Activated CD8-positive, alpha-beta memory T cell treated with anti-CD3 and anti-CD28 coated beads, Interleukin-2, amount 10 ng/mL, durations not matched to agents 7 days and 5 days (primary cell): ENCODE results near the gene TRAPPC6A. TPM values are rescaled to one million over a fixed set of nuclear protein-coding genes. Genes with fewer than 3 reads are reported as not detected.

Experiments used
- ATAC-seq: fragments of 150-1000 bp; cut with Tn5 transposase; one replicate; pipeline ENCODE4 v1.10.0; 2021; ENCODE audit warnings: moderate library complexity
- CTCF ChIA-PET: fragments of 350-600 bp; sonication (Branson Sonifier 250); formaldehyde crosslinking; loops from one replicate; lab custom pipeline; 2021; ENCODE audit warnings: antibody characterized with exemption; lab: Charles Lee
- DNase-seq: peaks from one replicate; pipeline ENCODE4 v3.0.0-alpha.2; 2020
- H3K27ac Mint-ChIP-seq: one replicate; pipeline ENCODE4 v1.8.0; 2021; ENCODE audit warnings: mild to moderate bottlenecking, mixed read lengths
- H3K27me3 Mint-ChIP-seq: one replicate; pipeline ENCODE4 v1.8.0; 2021; ENCODE audit warnings: mixed read lengths
- H3K36me3 Mint-ChIP-seq: one replicate; pipeline ENCODE4 v1.8.0; 2021; ENCODE audit warnings: mild to moderate bottlenecking, mixed read lengths
- H3K4me1 Mint-ChIP-seq: one replicate; pipeline ENCODE4 v1.8.0; 2021; ENCODE audit warnings: mixed read lengths
- H3K4me3 Mint-ChIP-seq: one replicate; pipeline ENCODE4 v1.8.0; 2021; ENCODE audit warnings: mild to moderate bottlenecking, moderate library complexity, mixed read lengths
- H3K9me3 Mint-ChIP-seq: one replicate; pipeline ENCODE4 v1.8.0; 2022; ENCODE audit warnings: low read depth, mixed read lengths
- total RNA-seq, 2 experiments: library from RNA; stranded (reverse); gene quantifications; one replicate each; pipeline ENCODE4 v1.2.3, GENCODE V29; 2021

TRAPPC6A gene
- total RNA-seq, 2 experiments from 2014 or later = 50.3 to 50.6 TPM

DNA sequence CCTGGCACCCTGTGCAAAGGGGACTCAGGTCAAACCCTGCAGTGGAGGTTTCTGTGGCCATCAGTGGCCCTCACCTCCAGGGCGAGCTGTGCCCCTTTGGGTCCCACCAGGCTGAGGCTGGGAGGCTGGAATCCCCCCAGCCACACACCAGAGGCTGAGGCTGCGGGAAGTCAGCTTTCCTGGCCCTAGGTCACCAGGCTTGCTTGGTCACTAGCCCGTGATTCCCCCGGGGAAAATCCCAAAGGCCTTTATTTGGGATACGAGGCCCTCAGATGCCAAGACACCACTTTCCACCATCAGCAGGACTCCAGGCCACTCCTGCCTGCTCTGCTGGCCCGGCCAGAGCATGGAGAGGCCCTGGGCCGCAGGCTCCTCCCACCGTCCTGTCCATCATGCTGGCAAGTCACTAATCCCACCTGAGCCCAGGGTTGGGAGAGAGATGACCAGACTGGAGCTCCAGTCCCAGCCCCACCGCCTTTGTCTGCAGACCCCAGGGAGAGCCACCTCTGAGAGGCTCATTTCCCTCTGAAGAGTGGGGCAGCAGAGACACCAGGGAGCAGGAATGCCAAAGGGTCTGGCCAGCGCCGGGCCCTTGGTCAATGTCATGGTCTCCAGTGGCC is 21.9 kb downstream of the TRAPPC6A start:
- Mint-ChIP-seq H3K36me3 (peaks cover 5% of the 10 kb centered on the region), H3K4me1 (peaks cover 19% of the 10 kb centered on the region), H3K27me3 (peaks cover 36% of the 10 kb centered on the region), H3K4me3 (no peak overlapping the region), H3K9me3 (no peaks in the 10 kb centered on the region), H3K27ac (no peak overlapping the region)
- DNase-seq = no peak
- CTCF ChIA-PET = interaction anchor here (0.6 kb wide), 1 partner anchor 11 kb away, joined by 3 read pairs; no protein-coding TSS in a partner anchor
- no peak for ATAC-seq

DNA sequence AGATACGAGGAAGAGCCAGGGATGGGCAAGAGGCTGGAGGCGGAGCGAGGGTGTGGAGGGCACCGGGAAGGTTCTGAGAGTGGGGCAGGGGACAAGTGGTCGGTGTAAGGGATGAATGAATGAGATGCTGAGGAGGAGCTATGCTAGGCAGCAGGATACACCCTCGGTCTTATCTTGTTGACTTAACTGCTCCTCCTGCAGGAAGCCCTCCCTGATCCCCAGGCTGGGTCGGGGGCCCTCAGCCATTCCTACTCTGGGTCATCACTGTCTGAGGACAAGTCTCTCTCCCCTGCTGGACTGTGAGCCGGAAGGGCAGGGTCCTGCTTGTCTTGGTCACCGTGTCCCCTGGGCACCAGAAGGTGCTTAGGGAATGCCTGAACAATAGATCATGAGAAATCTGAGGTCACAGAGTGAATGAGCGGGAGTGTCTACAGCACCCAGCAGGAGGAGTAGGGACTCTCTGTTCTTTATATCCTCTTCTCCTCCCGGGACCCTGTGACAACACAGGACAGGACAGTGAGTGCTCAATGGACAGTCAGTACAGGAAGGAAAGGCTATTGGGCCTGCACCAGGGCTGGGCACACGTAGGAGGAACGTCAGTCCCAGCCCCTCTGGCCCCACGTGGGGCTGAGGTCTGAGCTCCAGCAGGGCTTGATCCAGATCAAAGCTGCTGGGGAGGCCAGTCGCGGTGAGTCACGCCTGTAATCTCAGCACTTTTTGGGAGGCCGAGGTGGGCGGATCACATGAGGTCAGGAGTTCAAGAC is 23.8 kb downstream of the TRAPPC6A start:
- Mint-ChIP-seq H3K27ac (peak overlapping the region; percentile 28), H3K4me1 (peaks cover 23% of the 10 kb centered on the region), H3K9me3 (no peaks in the 10 kb centered on the region), H3K36me3 (peaks cover 5% of the 10 kb centered on the region), H3K27me3 (peaks cover 36% of the 10 kb centered on the region), H3K4me3 (peak overlapping the region; percentile 30)
- DNase-seq = no peak
- ATAC-seq = no peak
- CTCF ChIA-PET = interaction anchor here (0.8 to 1.2 kb wide), 3 partner anchors 10 to 17 kb away, joined by 3 to 4 read pairs (median 4); no protein-coding TSS in a partner anchor

DNA sequence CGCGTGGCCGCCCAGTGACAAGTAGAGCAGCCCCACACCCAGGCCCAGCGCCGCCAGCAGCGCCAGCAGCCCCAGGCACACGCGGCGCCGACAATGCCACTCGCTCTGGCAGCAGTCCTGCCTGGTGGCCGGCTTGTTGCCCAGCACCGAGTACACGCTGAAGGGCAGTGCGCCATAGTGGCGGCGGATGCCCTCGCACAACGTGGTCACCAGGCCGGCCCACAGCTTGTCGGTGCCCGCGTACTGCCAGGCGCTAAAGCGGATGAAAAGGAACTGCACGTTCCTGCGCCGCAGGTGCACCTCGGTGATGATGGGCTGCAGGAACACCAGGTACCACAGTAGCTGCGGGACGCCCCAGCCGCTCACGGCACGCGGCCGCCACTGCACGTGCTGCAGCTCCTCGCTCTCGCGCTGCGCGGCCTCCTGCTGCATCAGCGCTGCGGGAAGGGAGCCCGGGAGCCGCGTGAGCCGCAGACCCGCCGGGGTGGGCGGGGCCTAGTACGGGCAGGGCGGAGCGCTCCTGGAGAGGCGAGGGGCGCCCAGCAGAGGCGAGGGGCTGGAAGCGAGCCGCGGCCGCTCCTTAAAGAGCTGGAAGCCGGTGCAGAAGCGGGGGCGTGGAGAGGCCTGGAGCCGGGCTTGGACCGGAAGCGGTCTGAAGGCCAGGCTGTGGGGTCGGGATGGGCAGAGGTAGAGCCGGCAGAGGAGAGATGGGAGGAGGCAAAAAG is 24.5 kb downstream of the TRAPPC6A start:
- DNase-seq (peak; percentile 45), ATAC-seq (peak; percentile 26)
- Mint-ChIP-seq H3K36me3 (peaks cover 5% of the 10 kb centered on the region), H3K9me3 (no peaks in the 10 kb centered on the region), H3K27me3 (peaks cover 36% of the 10 kb centered on the region), H3K4me3 (peak overlapping the region; percentile 61), H3K27ac (peak overlapping the region; percentile 28), H3K4me1 (peaks cover 25% of the 10 kb centered on the region)
- CTCF ChIA-PET = interaction anchor here (0.8 to 1.9 kb wide), 8 partner anchors 10 to 94 kb away, joined by 3 to 6 read pairs (median 4); partner anchors contain the start of gene TRAPPC6A

DNA sequence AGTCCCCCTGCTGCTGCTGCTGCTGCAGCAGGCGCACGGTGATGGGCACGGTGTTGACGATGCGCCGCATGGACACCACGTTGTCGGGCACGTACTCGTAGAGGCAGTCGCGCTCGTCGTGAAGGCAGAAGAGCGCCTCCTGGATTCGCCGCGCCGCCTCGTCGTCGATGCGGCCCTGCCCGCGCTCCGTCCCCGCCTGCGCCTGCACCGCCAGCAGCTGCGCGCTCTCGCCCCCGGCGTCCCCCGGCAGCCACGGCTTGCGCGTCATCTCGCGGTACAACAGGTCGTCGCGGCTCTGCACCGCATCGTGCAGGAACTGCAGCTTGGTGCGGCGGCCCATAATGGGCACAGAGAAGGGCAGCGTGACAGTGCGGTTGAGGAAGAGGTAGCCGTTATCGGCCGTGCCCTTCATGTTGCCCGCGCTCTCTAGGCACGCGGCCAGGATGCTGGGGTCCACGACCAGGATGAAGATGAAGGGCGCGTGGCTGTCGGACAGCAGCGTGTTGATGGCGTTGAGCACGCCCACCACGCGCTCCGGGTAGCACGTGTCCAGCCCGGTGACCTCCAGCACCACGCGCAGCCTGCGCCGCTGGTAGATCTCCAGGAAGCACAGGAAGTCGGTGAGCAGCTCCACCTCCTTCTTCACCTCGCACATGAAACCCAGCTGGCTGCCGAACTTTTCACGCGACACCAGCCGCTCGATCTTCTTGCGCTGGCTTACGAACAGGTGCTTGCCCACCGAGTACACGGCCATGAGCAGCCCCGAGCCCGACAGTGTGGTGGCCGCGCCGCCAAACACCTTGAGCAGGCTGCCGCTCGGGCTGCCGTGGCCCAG is 25.3 kb downstream of the TRAPPC6A start:
- peak; percentile 67 for ATAC-seq
- H3K27ac Mint-ChIP-seq = peak overlapping the region; percentile 43
- H3K4me3 Mint-ChIP-seq = peak overlapping the region; percentile 61
- peaks cover 36% of the 10 kb centered on the region for H3K27me3 Mint-ChIP-seq
- no peaks in the 10 kb centered on the region for H3K9me3 Mint-ChIP-seq
- peaks cover 25% of the 10 kb centered on the region for H3K4me1 Mint-ChIP-seq
- peak; percentile 70 for DNase-seq
- peaks cover 5% of the 10 kb centered on the region for H3K36me3 Mint-ChIP-seq
- CTCF ChIA-PET = interaction anchor here (0.8 to 1.9 kb wide), 10 partner anchors 9 to 96 kb away, joined by 3 to 6 read pairs (median 4); partner anchors contain the start of gene TRAPPC6A

DNA sequence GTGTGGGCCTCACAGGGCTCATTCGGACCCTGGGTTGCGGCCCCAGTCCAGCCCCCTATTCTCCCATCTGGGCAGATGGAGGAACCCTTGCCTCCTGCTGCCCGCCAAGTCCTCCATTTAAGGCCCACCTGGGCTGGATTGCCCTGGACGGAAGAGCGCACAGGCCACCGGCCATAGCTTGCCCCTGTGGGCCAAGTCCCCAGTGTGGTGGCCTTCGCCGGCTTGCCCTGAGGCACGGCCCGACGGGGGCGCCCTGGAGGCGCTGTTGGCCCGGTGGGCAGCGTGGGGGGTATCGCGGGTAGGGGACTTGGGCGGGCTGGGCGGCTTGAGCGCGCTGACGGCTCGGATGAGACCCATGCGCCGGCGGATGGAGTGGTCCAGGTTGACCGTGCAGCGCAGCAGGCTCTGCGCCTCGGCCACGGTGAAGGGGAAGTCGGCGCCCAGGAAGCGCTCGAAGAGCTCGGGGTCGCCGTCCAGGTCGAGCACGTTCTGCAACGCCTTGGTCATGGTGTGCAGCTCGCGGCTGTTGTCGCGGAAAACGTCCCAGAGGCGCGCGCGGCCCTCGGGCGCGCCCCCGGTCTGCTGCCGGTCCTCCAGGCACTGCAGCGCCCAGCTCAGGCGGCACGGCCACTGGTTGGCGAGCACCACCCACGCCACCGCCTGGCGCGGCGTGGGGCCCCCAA is 26.1 kb downstream of the TRAPPC6A start:
- H3K4me3 Mint-ChIP-seq = no peak overlapping the region
- H3K9me3 Mint-ChIP-seq = no peaks in the 10 kb centered on the region
- H3K36me3 Mint-ChIP-seq = peaks cover 5% of the 10 kb centered on the region
- DNase-seq (no peak), ATAC-seq (no peak)
- H3K4me1 Mint-ChIP-seq = peaks cover 25% of the 10 kb centered on the region
- CTCF ChIA-PET = interaction anchor here (1.3 to 1.9 kb wide), 5 partner anchors 29 to 97 kb away, joined by 3 to 6 read pairs (median 3); no protein-coding TSS in a partner anchor
- H3K27ac Mint-ChIP-seq = no peak overlapping the region
- peaks cover 32% of the 10 kb centered on the region for H3K27me3 Mint-ChIP-seq

DNA sequence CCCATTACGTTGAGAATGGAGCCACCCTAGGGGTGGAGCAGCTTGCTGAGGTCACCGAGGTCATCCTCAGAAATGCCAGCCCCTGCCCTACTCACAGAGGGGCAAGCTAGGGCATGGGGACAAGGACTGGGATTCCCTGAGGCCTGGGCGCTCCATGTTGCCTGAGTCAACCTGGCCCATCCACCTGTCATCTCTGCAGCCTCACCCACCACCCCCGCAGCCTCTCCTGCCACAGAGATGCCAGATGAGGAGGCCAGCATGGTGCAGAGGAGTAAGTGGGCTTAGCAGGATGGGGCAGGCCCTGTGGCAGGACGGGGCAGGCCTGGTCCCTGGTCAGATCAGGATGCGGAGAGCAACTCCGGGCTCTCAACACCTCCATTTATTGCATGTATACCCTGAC is 26.7 kb downstream of the TRAPPC6A start:
- peaks cover 25% of the 10 kb centered on the region for H3K4me1 Mint-ChIP-seq
- no peaks in the 10 kb centered on the region for H3K9me3 Mint-ChIP-seq
- H3K27me3 Mint-ChIP-seq = peaks cover 31% of the 10 kb centered on the region
- H3K27ac Mint-ChIP-seq = no peak overlapping the region
- no peak overlapping the region for H3K4me3 Mint-ChIP-seq
- peaks cover 5% of the 10 kb centered on the region for H3K36me3 Mint-ChIP-seq
- ATAC-seq = no peak
- DNase-seq = no peak
- CTCF ChIA-PET = interaction anchor here (1.6 to 2.7 kb wide), 2 partner anchors 26 to 97 kb away, joined by 4 to 8 read pairs; no protein-coding TSS in a partner anchor

DNA sequence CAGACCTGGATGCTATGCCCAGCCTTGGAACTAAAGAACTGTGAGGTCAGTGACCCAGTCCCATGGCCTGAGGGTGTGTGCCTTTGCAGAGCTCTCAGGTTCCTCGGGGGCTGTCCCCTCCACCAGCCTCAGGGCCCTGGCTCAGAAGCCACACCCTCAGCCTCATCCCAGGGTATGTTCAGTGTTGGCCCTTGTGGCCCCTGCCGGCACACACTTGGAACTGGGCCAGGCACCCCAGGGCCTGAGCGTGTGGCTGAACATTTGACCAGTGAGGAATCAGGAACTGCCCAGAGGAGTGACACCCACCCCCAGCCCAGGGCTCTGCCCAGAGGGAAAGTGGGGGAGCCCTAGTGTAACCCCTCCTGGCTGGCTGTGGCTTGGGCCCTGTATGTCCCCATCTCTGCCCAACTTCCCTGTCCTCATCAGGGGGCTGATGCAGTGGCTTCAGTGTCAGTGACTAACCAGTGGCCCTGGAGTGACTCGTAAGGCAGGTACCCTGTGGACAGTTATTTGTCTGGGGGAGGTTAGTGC is 27.2 kb downstream of the TRAPPC6A start:
- no peak for DNase-seq
- peaks cover 31% of the 10 kb centered on the region for H3K27me3 Mint-ChIP-seq
- ATAC-seq = no peak
- CTCF ChIA-PET = interaction anchor here (1.9 to 2.7 kb wide), 3 partner anchors 16 to 31 kb away, joined by 4 to 8 read pairs (median 6); no protein-coding TSS in a partner anchor
- H3K27ac Mint-ChIP-seq = no peak overlapping the region
- H3K9me3 Mint-ChIP-seq = no peaks in the 10 kb centered on the region
- H3K4me3 Mint-ChIP-seq = no peak overlapping the region
- peaks cover 25% of the 10 kb centered on the region for H3K4me1 Mint-ChIP-seq
- peaks cover 5% of the 10 kb centered on the region for H3K36me3 Mint-ChIP-seq

DNA sequence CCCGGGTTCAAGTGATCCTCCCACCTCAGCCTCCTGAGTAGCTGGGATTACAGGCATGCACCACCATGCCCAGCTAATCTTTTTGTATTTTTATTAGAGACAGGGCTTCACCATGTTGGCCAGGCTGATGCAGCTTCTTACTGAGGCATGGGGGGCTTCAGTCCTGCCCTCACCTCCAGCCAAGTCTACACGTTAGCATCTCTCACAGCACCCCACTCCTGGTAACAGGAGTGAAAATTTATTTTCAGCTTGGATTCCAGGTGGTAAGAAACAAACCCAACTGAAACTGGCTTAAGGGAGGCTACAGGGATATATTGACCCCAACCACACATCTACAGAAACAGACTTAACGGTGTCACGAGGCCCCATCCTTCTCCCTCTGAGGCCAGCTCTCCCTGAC is 27.9 kb downstream of the TRAPPC6A start:
- CTCF ChIA-PET = interaction anchor here (1.4 to 2.7 kb wide), 4 partner anchors 16 to 189 kb away, joined by 4 to 8 read pairs (median 5); no protein-coding TSS in a partner anchor
- Mint-ChIP-seq H3K9me3 (no peaks in the 10 kb centered on the region), H3K36me3 (peaks cover 5% of the 10 kb centered on the region), H3K27ac (no peak overlapping the region), H3K27me3 (peaks cover 25% of the 10 kb centered on the region), H3K4me1 (peaks cover 23% of the 10 kb centered on the region), H3K4me3 (no peak overlapping the region)
- DNase-seq (no peak), ATAC-seq (no peak)

DNA sequence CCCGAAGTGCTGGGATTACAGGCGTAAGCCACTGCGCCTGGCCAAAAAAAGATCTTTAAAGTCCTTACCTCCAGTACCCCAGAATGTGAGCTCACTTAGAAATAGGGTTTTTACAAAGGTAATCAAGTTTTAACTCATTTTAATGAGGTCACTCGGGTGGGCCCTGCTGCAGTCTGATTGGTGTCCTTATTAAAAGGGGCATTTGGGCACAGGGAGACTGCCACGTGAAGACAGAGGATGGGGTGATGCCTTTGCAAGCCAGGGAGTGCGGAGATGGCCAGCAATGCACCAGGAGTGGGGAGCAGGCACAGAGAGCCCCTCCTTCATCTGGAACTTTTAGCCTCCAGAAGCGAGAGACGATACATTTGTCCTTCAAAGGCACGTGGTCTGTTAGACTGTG is 28.9 kb downstream of the TRAPPC6A start:
- no peak overlapping the region for H3K4me3 Mint-ChIP-seq
- no peak for DNase-seq
- H3K27me3 Mint-ChIP-seq = peaks cover 17% of the 10 kb centered on the region
- CTCF ChIA-PET = interaction anchor here (1.1 to 2.7 kb wide), 5 partner anchors 17 to 190 kb away, joined by 3 to 8 read pairs (median 4); partner anchors contain the start of gene BLOC1S3
- H3K27ac Mint-ChIP-seq = no peak overlapping the region
- H3K4me1 Mint-ChIP-seq = peaks cover 20% of the 10 kb centered on the region
- H3K9me3 Mint-ChIP-seq = no peaks in the 10 kb centered on the region
- no peak for ATAC-seq
- peaks cover 5% of the 10 kb centered on the region for H3K36me3 Mint-ChIP-seq

DNA sequence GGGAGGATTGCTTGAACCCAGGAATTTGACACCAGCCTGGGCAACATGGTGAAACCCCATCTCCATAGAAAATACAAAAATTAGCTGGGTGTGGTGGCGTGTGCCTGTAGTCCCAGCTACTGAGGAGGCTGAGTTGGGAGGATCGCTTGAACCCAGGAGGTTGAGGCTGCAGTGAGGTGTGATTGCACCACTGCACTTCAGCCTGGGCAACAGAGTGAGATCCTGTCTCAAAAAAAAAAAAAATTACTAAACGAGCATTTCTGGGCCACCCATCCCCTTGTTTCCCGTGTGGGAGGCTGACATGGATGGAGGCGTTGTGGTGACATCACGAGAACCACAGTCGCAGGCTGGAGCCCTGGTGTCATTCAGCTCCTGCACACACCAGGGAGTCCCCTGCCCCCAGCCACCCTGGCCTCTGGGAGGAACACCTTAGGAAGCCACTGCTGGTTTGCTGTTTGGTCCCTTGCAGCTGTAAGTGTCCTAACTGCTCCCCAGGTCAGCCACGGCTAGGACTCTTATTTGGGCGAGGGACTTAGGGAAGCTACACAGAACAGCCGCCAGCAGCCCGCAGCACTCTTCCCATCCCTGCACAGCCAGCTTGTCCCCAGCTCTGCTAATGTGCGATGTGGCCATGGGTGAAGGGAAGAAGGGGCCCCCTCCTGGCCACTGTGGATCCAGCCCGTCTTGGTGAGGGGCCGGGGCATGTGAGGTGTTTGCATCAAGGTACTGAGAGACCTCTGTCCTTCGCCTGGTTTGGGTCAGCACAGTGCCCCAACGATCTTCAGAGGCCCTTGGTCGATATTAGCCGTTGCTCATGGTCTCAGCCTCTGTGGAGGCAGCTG is 30.0 kb downstream of the TRAPPC6A start:
- no peak overlapping the region for H3K27ac Mint-ChIP-seq
- peaks cover 5% of the 10 kb centered on the region for H3K36me3 Mint-ChIP-seq
- ATAC-seq = no peak
- no peak for DNase-seq
- CTCF ChIA-PET = interaction anchor here (1.1 to 2.7 kb wide), 2 partner anchors 23 to 31 kb away, joined by 3 to 8 read pairs; partner anchors contain the start of gene BLOC1S3
- peaks cover 15% of the 10 kb centered on the region for H3K4me1 Mint-ChIP-seq
- peaks cover 11% of the 10 kb centered on the region for H3K27me3 Mint-ChIP-seq
- H3K9me3 Mint-ChIP-seq = no peaks in the 10 kb centered on the region
- H3K4me3 Mint-ChIP-seq = no peak overlapping the region

DNA sequence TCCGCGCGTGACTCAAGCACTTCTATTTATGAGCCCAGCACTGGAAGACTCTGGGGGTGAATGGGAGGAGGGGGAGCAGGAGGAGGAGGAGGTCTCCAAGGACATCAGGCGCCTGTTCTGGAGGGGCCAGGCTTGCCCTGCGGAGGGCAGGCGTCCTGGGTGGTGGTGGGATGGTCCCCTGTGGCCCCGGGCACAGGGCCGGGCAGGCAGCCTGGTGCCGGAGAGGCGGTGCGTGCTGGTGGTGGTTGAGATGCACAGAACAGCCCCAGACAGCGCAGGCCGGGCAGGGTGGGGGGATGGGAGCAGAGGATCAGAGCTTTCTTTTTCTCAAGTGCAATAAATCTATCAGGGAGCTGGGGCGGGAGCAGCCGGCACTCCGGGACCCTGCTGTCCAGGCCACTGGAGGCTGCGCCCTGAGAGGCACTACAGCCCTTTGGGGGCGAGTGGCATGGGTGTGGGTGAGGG is 31.3 kb downstream of the TRAPPC6A start:
- CTCF ChIA-PET = interaction anchor here (1.2 kb wide), 1 partner anchor 87 kb away, joined by 4 read pairs; no protein-coding TSS in a partner anchor
- no peak for ATAC-seq
- Mint-ChIP-seq H3K9me3 (no peaks in the 10 kb centered on the region), H3K27ac (no peak overlapping the region), H3K4me1 (peaks cover 9% of the 10 kb centered on the region), H3K36me3 (peaks cover 1% of the 10 kb centered on the region), H3K27me3 (peaks cover 5% of the 10 kb centered on the region), H3K4me3 (no peak overlapping the region)
- no peak for DNase-seq
